GM12878 (cell line): Measurements from ENCODE around the gene ACTMAP. TPM values are rescaled to one million over a fixed set of nuclear protein-coding genes. Genes with fewer than 3 reads are reported as not detected.

Source experiments
- BCL11A ChIP-seq: IDR thresholded peaks from 2 replicates; pipeline ENCODE4 v1.6.1; 2011; ENCODE audit warnings: low read depth, low read length
- CBX5 ChIP-seq: sonication (generic); IDR thresholded peaks from 2 replicates; pipeline ENCODE4 v1.6.1; 2016; ENCODE audit warnings: low read depth, moderate library complexity, mild to moderate bottlenecking, inconsistent platforms
- CREB1 ChIP-seq: IDR thresholded peaks from 2 replicates; pipeline ENCODE4 v1.6.1; 2012; ENCODE audit warnings: low read depth, mild to moderate bottlenecking, inconsistent platforms
- DPF2 ChIP-seq: fragments of 450-650 bp; IDR thresholded peaks from 2 replicates; pipeline ENCODE4 v1.6.1; 2017; ENCODE audit warnings: mild to moderate bottlenecking
- EED ChIP-seq: sonication (generic); IDR thresholded peaks from 2 replicates; pipeline ENCODE4 v1.6.1; 2016; ENCODE audit warnings: antibody characterized with exemption, low read depth
- HDGF ChIP-seq: fragments of 450-650 bp; IDR thresholded peaks from 2 replicates; pipeline ENCODE4 v1.6.1; 2016; ENCODE audit warnings: antibody characterized with exemption
- IRF4 ChIP-seq: IDR thresholded peaks from 2 replicates; pipeline ENCODE4 v1.6.1; 2011; ENCODE audit warnings: low read depth, low read length
- MYB ChIP-seq: fragments of 150-350 bp; IDR thresholded peaks from 2 replicates; pipeline ENCODE4 v1.6.1; 2014; ENCODE audit warnings: mild to moderate bottlenecking, low read depth, low read length, borderline replicate concordance
- NBN ChIP-seq: fragments of 450-650 bp; IDR thresholded peaks from 2 replicates; pipeline ENCODE4 v1.6.1; 2016
- NR2C2 ChIP-seq: IDR thresholded peaks from 2 replicates; pipeline ENCODE4 v1.6.1; 2011; ENCODE audit warnings: borderline replicate concordance, low read depth; ENCODE audit not compliant: control insufficient read depth, insufficient read length
- POLR2A ChIP-seq: IDR thresholded peaks from 2 replicates; pipeline ENCODE4 v1.6.1; 2011; ENCODE audit warnings: low read depth, mild to moderate bottlenecking, low read length
- RAD21 ChIP-seq: IDR thresholded peaks from 2 replicates; pipeline ENCODE4 v1.6.1; 2011; ENCODE audit warnings: mild to moderate bottlenecking, low read depth, low read length, moderate library complexity; ENCODE audit not compliant: insufficient read depth
- RAD51 ChIP-seq: fragments of 450-650 bp; IDR thresholded peaks from 2 replicates; pipeline ENCODE4 v1.6.1; 2016; ENCODE audit warnings: moderate library complexity, mild to moderate bottlenecking, inconsistent platforms
- SIX5 ChIP-seq: IDR thresholded peaks from 2 replicates; pipeline ENCODE4 v1.6.1; 2011; ENCODE audit warnings: mild to moderate bottlenecking, low read depth, low read length, moderate library complexity; ENCODE audit not compliant: severe bottlenecking
- SMC3 ChIP-seq: IDR thresholded peaks from 2 replicates; pipeline ENCODE4 v1.6.1; 2011; ENCODE audit warnings: low read length, improper control_type of control experiment, borderline replicate concordance
- SUPT20H ChIP-seq: IDR thresholded peaks from 2 replicates; pipeline ENCODE4 v1.6.1; 2011; ENCODE audit warnings: low read depth, mild to moderate bottlenecking, low read length, moderate library complexity, borderline replicate concordance; ENCODE audit not compliant: control insufficient read depth
- YY1 ChIP-seq: IDR thresholded peaks from 2 replicates; pipeline ENCODE4 v1.6.1; 2011; ENCODE audit warnings: low read depth, mild to moderate bottlenecking, low read length
- ZNF622 ChIP-seq: fragments of 450-650 bp; IDR thresholded peaks from 2 replicates; pipeline ENCODE4 v1.6.1; 2017; ENCODE audit warnings: mild to moderate bottlenecking, inconsistent platforms
- polyA plus RNA-seq, 11 experiments: library from polyadenylated mRNA; depleted of rRNA in 4 of 11; unstranded in 6 of 11; stranded (reverse) in 5 of 11; fragments of >200 nt; fragmentation: Nextera tagmentation in 4 of 11; fragmentation: Illumina TruSeq in 1 of 11; extraction: Ambion mirVana in 4 of 11; extraction: Trizol in 1 of 11; gene quantifications; 1 replicate in 1 of 11; 2 replicates in 10 of 11; pipeline versions ENCODE4 v1.2.1 to v1.2.3, GENCODE V29; 2011 to 2016; ENCODE audit warnings: inconsistent platforms in 2 of 11, missing spikeins in 2 of 11, low read depth in 1 of 11
- total RNA-seq, 4 experiments: library from RNA; depleted of rRNA in 3 of 4; stranded (reverse); fragments of >200 nt in 3 of 4; fragmentation: Illumina TruSeq in 1 of 4; extraction: Trizol in 1 of 4; gene quantifications; 2 replicates each; pipeline versions ENCODE4 v1.2.1 to v1.2.3, GENCODE V29; 2013 to 2021
- TF ChIP-seq, protein P1 (sequence below): IDR thresholded peaks from 2 replicates; pipeline ENCODE4 v1.6.1; 2012; ENCODE audit warnings: low read length, inconsistent platforms
- TF ChIP-seq, protein P2 (sequence below): IDR thresholded peaks from 2 replicates; pipeline ENCODE4 v1.6.1; 2012; ENCODE audit warnings: low read depth, low read length, improper control_type of control experiment
- TF ChIP-seq, protein P3 (sequence below): IDR thresholded peaks from 2 replicates; pipeline ENCODE4 v1.6.1; 2011; ENCODE audit warnings: borderline replicate concordance, low read depth, mild to moderate bottlenecking, moderate library complexity, low read length; ENCODE audit not compliant: insufficient read depth, poor library complexity, severe bottlenecking
- TF ChIP-seq, protein P4 (sequence below): IDR thresholded peaks from 2 replicates; pipeline ENCODE4 v1.6.1; 2011; ENCODE audit warnings: low read depth, mild to moderate bottlenecking, low read length, moderate library complexity, borderline replicate concordance; ENCODE audit errors: extremely low read depth
- TF ChIP-seq, protein P5 (sequence below): fragments of 450-650 bp; conservative IDR thresholded peaks from 2 replicates; pipeline ENCODE4 v1.6.1; 2017; ENCODE audit warnings: mild to moderate bottlenecking, moderate library complexity
- TF ChIP-seq, protein P6 (sequence below): fragments of 450-650 bp; IDR thresholded peaks from 2 replicates; pipeline ENCODE4 v1.6.1; 2017; ENCODE audit warnings: borderline replicate concordance

The ACTMAP gene
- total and polyA plus RNA-seq, 10 of the 15 experiments (the other 5 are each of a cell fraction or from before 2014, with no cell fraction given) = 3.0 to 26.2 (median 11.1) TPM

DNA sequence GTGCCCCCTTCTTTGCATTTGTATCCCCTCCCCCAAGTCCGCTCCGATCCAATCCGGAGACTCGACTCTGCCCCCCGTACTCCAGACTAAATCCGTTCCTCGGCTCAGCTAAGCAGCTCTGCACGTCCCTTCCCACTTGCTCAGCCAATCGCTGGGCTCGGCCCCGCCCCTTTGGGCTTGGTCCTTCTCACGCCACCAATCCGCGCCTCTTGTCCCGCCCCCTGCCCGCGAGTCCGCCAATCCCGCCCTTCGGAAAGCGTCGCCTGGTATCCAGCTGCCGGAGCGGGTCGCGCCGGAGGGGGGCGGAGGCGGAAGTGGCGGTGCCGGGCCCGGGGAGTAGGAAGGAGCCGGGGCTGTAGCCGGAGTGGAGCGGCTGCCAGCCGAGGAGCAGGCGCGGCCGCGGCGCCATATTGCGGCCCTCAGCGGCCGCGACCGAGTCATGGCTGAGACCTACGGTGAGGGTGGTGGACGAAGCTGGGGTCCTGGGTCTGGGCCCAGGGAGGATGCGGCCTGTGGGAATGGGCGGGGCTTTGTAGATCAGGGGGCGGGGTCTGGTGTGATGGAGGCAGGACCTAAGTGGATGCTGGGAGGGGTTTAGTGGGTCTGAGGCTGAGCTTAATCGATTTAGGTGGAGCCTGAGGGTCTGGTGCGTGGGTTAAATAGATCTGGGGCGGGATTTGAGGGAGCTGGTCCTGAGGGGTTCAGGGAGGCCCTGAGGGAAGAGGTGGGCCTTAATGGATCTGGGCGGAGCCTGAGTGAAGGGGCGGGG lies 27.8 kb upstream of the ACTMAP start, which contains the start of gene RAB4B (continued):
- TF ChIP-seq MYB (no peak), ZNF622 (no peak), DPF2 (no peak), NR2C2 (no peak), EED (no peak), SMC3 (no peak), CBX5 (no peak), HDGF (peak; percentile 90), CREB1 (peak; percentile 42), BCL11A (no peak), YY1 (peak; percentile 92), RAD51 (no peak), NBN (no peak; the same call in 1 of the 2 replicates), IRF4 (no peak), SUPT20H (no peak), SIX5 (no peak), POLR2A (peak; percentile 95), RAD21 (no peak)
- TF ChIP-seq, protein P1, sequence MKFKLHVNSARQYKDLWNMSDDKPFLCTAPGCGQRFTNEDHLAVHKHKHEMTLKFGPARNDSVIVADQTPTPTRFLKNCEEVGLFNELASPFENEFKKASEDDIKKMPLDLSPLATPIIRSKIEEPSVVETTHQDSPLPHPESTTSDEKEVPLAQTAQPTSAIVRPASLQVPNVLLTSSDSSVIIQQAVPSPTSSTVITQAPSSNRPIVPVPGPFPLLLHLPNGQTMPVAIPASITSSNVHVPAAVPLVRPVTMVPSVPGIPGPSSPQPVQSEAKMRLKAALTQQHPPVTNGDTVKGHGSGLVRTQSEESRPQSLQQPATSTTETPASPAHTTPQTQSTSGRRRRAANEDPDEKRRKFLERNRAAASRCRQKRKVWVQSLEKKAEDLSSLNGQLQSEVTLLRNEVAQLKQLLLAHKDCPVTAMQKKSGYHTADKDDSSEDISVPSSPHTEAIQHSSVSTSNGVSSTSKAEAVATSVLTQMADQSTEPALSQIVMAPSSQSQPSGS = no peak
- TF ChIP-seq, protein P2, sequence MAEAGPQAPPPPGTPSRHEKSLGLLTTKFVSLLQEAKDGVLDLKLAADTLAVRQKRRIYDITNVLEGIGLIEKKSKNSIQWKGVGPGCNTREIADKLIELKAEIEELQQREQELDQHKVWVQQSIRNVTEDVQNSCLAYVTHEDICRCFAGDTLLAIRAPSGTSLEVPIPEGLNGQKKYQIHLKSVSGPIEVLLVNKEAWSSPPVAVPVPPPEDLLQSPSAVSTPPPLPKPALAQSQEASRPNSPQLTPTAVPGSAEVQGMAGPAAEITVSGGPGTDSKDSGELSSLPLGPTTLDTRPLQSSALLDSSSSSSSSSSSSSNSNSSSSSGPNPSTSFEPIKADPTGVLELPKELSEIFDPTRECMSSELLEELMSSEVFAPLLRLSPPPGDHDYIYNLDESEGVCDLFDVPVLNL = no peak
- TF ChIP-seq, protein P3, sequence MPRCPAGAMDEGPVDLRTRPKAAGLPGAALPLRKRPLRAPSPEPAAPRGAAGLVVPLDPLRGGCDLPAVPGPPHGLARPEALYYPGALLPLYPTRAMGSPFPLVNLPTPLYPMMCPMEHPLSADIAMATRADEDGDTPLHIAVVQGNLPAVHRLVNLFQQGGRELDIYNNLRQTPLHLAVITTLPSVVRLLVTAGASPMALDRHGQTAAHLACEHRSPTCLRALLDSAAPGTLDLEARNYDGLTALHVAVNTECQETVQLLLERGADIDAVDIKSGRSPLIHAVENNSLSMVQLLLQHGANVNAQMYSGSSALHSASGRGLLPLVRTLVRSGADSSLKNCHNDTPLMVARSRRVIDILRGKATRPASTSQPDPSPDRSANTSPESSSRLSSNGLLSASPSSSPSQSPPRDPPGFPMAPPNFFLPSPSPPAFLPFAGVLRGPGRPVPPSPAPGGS = no peak
- TF ChIP-seq, protein P4, sequence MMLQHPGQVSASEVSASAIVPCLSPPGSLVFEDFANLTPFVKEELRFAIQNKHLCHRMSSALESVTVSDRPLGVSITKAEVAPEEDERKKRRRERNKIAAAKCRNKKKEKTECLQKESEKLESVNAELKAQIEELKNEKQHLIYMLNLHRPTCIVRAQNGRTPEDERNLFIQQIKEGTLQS = no peak
- TF ChIP-seq, protein P5, sequence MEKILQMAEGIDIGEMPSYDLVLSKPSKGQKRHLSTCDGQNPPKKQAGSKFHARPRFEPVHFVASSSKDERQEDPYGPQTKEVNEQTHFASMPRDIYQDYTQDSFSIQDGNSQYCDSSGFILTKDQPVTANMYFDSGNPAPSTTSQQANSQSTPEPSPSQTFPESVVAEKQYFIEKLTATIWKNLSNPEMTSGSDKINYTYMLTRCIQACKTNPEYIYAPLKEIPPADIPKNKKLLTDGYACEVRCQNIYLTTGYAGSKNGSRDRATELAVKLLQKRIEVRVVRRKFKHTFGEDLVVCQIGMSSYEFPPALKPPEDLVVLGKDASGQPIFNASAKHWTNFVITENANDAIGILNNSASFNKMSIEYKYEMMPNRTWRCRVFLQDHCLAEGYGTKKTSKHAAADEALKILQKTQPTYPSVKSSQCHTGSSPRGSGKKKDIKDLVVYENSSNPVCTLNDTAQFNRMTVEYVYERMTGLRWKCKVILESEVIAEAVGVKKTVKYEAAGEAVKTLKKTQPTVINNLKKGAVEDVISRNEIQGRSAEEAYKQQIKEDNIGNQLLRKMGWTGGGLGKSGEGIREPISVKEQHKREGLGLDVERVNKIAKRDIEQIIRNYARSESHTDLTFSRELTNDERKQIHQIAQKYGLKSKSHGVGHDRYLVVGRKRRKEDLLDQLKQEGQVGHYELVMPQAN = peak; percentile 68
- TF ChIP-seq, protein P6, sequence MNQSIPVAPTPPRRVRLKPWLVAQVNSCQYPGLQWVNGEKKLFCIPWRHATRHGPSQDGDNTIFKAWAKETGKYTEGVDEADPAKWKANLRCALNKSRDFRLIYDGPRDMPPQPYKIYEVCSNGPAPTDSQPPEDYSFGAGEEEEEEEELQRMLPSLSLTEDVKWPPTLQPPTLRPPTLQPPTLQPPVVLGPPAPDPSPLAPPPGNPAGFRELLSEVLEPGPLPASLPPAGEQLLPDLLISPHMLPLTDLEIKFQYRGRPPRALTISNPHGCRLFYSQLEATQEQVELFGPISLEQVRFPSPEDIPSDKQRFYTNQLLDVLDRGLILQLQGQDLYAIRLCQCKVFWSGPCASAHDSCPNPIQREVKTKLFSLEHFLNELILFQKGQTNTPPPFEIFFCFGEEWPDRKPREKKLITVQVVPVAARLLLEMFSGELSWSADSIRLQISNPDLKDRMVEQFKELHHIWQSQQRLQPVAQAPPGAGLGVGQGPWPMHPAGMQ = no peak
